ENCODE measurements around the gene SMIM36.
A peak's percentile ranks its signal among the peaks of the same experiment; 100 is the strongest.

SMIM36 gene

DNA sequence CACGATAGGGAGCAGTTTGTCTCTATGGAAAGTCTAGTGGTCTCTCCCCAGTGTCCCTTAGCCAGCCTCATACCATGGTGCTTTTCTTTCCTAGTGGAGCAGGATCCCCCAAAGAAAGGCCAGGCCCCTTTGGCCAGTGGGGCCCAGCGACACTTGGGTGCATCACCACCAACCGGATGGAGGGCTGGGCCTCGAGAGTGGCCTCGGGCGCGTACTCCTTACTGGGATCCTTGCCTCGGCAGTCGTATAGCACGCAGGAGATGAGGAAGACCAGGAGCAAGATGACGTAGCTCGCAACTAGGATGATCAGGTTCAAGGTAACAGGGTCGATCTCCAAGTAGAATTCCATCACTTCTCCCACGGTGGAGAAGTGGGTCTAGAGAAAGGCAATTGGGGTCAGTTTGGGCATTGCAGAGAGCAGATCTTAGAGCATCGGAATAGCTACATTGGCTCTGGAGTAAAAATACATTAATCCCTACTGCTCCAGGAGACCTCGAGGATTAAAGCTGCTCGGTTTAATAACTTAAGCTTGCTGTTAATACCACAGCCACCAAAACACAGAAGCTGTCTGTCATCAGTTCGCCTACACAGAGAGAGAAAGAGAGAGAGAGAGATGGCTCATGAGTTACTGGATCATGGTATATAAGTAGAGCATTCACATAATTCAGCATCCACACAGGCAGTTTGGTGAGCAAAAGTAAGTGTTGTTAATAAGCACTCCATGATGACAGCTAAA, at the start of gene SMIM36:
SMIM36 (minus strand) TSS at position 467 of the 736 bp plus-strand sequence.
- H3K36me3 ChIP-seq (ENCODE audit: control insufficient read depth, insufficient read depth, low read length): no peaks in the 10 kb centered on the region
- no peak within 1 kb of the TSS for H3K27ac ChIP-seq (ENCODE audit: low read depth, low read length)
- no peaks in the 10 kb centered on the region for H3K27me3 ChIP-seq (ENCODE audit: control insufficient read depth, insufficient read depth, low read length)
- H3K4me1 ChIP-seq (ENCODE audit: control insufficient read depth, insufficient read depth, low read length): no peaks in the 10 kb centered on the region
- H3K4me3 ChIP-seq (ENCODE audit: low read length): no peak within 1 kb of the TSS
- no peak within 1 kb of the TSS for H3K9ac ChIP-seq (ENCODE audit: low read length)

DNA sequence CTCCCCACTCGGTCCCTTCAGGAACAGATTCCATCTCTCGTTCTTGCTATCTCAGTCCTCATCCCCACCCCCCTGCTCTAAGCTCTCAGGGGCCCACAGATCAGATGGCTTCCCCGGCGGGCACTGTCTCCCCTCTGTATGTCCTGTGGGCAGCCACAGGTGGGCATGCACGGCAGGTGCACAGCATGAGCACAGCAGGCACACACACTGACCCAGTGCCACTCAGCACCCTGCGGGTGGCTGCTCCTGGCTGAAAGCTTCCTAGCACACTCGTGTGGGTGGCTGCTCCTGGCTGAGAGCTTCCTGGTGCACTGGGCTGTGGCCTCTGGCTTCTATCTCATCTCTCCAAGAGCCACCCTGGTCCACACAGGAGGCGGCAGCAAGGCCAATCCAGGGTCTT, 44.5 kb upstream of the SMIM36 start:
- H3K9ac ChIP-seq (ENCODE audit: low read length): no peak overlapping the region
- H3K36me3 ChIP-seq (ENCODE audit: control insufficient read depth, insufficient read depth, low read length): no peaks in the 10 kb centered on the region
- no peaks in the 10 kb centered on the region for H3K4me1 ChIP-seq (ENCODE audit: control insufficient read depth, insufficient read depth, low read length)
- no peaks in the 10 kb centered on the region for H3K27me3 ChIP-seq (ENCODE audit: control insufficient read depth, insufficient read depth, low read length)
- H3K27ac ChIP-seq (ENCODE audit: low read depth, low read length): no peak overlapping the region
- H3K4me3 ChIP-seq (ENCODE audit: low read length): no peak overlapping the region

DNA sequence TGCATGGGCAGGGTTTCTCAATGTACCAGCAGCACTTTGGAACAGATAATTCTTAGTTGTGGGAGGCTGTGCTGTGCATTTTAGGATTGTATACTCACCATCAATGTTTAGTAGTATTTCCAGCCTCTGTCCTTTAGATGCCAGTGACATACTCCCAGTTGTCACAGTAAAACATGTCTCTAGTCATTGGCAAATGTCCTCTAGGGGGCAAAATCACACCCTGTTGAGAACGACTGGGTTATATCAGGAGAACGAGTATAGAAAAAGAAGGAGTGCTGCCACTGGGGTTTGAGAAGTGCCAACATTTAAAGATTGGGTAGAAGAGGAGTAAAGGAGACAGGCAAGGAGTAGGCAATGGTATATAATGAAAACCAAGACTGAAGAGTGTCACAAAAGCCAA, 37.9 kb upstream of the SMIM36 start:
- Histone ChIP-seq H3K27me3 (ENCODE audit: control insufficient read depth, insufficient read depth, low read length) (no peaks in the 10 kb centered on the region), H3K4me3 (ENCODE audit: low read length) (no peak overlapping the region), H3K27ac (ENCODE audit: low read depth, low read length) (no peak overlapping the region), H3K36me3 (ENCODE audit: control insufficient read depth, insufficient read depth, low read length) (no peaks in the 10 kb centered on the region), H3K9ac (ENCODE audit: low read length) (no peak overlapping the region), H3K4me1 (ENCODE audit: control insufficient read depth, insufficient read depth, low read length) (no peaks in the 10 kb centered on the region)

DNA sequence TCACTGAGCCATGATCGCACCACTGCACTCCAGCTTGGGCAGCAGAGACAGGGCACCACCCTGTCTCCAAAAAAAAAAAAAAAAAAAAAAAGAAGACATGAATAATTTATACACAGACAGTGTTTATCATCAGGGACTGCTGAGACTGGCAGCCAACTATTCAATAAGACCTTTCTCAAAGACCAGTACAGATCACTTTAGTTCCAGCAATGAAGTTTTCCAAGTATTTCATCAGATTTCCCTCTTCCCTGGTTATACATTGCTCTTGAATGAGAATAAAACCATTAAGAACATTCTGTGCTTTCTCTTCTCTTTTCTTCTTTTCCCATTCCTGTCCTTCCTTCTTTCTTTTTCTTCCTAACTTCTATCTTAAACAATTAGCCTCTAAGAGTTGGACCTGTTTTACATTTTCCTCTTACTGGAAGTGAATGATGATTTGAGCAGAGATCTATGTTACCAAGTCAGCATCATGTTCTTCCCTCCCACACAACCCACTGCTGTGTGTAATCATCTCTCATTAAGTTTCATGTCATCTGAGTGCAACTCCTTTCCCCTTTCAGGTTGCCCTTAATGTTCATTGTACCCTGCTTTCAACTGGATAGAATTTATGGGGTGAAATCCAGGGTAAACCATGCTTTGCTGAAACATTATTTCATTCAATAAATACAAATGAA, 35.9 kb upstream of the SMIM36 start:
- Histone ChIP-seq H3K4me1 (ENCODE audit: control insufficient read depth, insufficient read depth, low read length) (no peaks in the 10 kb centered on the region), H3K9ac (ENCODE audit: low read length) (no peak overlapping the region), H3K36me3 (ENCODE audit: control insufficient read depth, insufficient read depth, low read length) (no peaks in the 10 kb centered on the region), H3K27me3 (ENCODE audit: control insufficient read depth, insufficient read depth, low read length) (no peaks in the 10 kb centered on the region), H3K4me3 (ENCODE audit: low read length) (no peak overlapping the region), H3K27ac (ENCODE audit: low read depth, low read length) (peak overlapping the region; percentile 9)

DNA sequence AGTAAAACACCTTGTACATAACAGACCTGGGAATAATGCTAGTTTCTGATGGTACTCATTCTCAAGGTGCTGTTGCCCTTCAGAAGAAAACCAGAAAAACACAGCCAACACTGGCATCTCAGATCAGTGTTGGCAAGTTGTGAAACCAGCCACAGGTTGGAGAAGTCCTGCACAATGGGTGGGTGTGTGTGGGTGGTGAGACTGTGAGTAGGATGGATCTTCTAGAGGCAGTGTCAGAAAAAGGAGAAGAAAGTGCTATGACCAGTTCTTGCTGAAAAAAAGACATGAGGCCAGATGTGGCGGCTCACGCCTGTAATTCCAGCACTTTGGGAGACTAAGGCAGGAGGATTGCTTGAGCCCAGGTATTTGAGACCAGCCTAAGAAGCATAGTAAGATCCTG, 35.2 kb upstream of the SMIM36 start:
- no peak overlapping the region for H3K4me3 ChIP-seq (ENCODE audit: low read length)
- H3K4me1 ChIP-seq (ENCODE audit: control insufficient read depth, insufficient read depth, low read length): no peaks in the 10 kb centered on the region
- H3K9ac ChIP-seq (ENCODE audit: low read length): no peak overlapping the region
- H3K27ac ChIP-seq (ENCODE audit: low read depth, low read length): no peak overlapping the region
- no peaks in the 10 kb centered on the region for H3K27me3 ChIP-seq (ENCODE audit: control insufficient read depth, insufficient read depth, low read length)
- no peaks in the 10 kb centered on the region for H3K36me3 ChIP-seq (ENCODE audit: control insufficient read depth, insufficient read depth, low read length)

DNA sequence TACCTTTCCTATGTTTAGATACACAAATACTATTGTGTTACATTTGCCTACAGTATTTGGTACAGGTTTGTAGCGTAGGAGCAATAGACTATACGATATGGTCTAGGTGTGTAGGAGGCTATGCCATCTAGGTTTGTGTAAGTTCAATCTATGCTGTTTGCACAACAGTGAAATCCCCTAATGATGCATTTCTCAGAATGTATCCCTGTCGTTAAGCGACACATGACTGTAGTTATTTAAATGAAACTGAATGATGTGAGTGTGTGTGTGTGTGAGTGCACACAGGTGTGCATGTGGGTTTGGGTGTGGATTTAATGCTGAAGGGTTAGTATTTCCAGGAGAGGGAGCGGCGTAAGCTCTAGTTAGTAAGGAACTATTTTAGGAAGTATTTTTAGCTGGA, 34.6 kb upstream of the SMIM36 start:
- Histone ChIP-seq H3K36me3 (ENCODE audit: control insufficient read depth, insufficient read depth, low read length) (no peaks in the 10 kb centered on the region), H3K9ac (ENCODE audit: low read length) (no peak overlapping the region), H3K4me3 (ENCODE audit: low read length) (no peak overlapping the region), H3K27ac (ENCODE audit: low read depth, low read length) (no peak overlapping the region), H3K4me1 (ENCODE audit: control insufficient read depth, insufficient read depth, low read length) (no peaks in the 10 kb centered on the region), H3K27me3 (ENCODE audit: control insufficient read depth, insufficient read depth, low read length) (no peaks in the 10 kb centered on the region)

DNA sequence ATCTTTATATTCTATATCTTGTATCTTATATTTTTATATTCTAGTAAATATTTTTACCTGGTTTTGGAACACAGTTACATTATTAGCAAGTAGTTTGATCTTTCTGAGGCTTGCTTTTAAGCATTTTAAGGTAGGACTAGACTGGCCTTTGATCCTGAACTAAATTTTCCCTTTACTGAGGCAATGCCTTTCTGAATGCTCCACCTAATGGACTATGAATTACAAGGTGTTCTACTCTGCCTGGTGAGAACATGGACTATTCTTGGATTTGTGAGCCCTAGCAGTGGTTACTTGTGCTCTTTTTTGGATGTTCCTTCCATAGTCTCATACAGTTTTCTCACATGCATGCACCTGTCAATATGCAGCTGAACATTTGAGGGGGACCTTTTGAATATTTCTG, 32.5 kb upstream of the SMIM36 start:
- Histone ChIP-seq H3K36me3 (ENCODE audit: control insufficient read depth, insufficient read depth, low read length) (no peaks in the 10 kb centered on the region), H3K27me3 (ENCODE audit: control insufficient read depth, insufficient read depth, low read length) (no peaks in the 10 kb centered on the region), H3K4me1 (ENCODE audit: control insufficient read depth, insufficient read depth, low read length) (no peaks in the 10 kb centered on the region), H3K9ac (ENCODE audit: low read length) (no peak overlapping the region), H3K27ac (ENCODE audit: low read depth, low read length) (no peak overlapping the region), H3K4me3 (ENCODE audit: low read length) (no peak overlapping the region)

DNA sequence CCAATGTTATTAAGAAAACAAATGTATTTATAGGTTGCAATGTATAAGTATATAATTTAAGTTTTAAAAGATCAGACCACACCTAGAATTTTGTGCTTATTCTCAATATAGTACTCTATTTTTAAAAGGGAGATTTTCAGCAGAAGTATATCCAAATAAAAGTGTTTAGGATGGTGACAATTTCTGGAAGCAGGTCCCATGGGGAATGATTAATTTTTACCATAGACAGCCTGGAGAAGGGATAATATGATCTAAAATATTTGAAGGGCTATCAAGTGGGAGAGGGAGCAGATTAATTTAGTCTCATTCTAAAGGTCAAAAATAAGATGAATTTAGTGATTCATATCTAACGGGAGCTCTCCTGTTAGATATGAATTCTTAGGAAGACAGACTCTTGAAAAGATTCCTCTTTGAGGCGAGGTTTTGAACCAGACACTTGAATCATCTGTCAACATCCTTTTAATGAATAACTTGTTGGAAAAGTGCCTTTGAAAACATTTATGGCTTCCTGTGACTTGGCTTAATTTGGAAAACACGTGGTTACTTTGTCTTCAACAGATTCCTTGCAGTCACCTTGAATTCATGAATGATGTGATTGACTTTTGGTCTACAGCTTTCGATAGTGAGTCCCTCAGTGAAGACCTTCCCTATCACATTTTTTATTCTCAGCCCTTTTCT, 29.3 kb upstream of the SMIM36 start:
- Histone ChIP-seq H3K27me3 (ENCODE audit: control insufficient read depth, insufficient read depth, low read length) (no peaks in the 10 kb centered on the region), H3K4me3 (ENCODE audit: low read length) (no peak overlapping the region), H3K36me3 (ENCODE audit: control insufficient read depth, insufficient read depth, low read length) (no peaks in the 10 kb centered on the region), H3K27ac (ENCODE audit: low read depth, low read length) (no peak overlapping the region), H3K9ac (ENCODE audit: low read length) (no peak overlapping the region), H3K4me1 (ENCODE audit: control insufficient read depth, insufficient read depth, low read length) (no peaks in the 10 kb centered on the region)

DNA sequence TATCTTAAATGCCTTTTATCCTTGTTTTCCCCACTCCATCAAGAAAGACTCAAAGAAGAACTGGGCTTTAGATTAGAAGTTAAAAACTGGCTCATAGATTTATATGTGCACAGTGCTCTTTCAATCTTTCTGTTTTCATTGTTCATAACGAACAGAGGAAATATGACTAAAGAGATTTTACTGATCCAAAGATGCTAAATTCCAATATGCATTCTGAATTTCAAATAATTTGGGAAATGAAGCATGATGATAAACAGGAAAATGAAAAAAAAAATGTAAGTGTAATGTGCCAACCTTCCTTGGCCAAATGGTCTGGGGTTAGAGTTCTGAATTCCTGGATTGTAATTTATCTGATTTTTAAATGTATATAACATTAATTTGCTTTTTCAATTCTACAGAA, 25.0 kb upstream of the SMIM36 start:
- H3K4me1 ChIP-seq (ENCODE audit: control insufficient read depth, insufficient read depth, low read length): no peaks in the 10 kb centered on the region
- no peak overlapping the region for H3K4me3 ChIP-seq (ENCODE audit: low read length)
- H3K27ac ChIP-seq (ENCODE audit: low read depth, low read length): no peak overlapping the region
- H3K27me3 ChIP-seq (ENCODE audit: control insufficient read depth, insufficient read depth, low read length): no peaks in the 10 kb centered on the region
- H3K9ac ChIP-seq (ENCODE audit: low read length): no peak overlapping the region
- no peaks in the 10 kb centered on the region for H3K36me3 ChIP-seq (ENCODE audit: control insufficient read depth, insufficient read depth, low read length)

DNA sequence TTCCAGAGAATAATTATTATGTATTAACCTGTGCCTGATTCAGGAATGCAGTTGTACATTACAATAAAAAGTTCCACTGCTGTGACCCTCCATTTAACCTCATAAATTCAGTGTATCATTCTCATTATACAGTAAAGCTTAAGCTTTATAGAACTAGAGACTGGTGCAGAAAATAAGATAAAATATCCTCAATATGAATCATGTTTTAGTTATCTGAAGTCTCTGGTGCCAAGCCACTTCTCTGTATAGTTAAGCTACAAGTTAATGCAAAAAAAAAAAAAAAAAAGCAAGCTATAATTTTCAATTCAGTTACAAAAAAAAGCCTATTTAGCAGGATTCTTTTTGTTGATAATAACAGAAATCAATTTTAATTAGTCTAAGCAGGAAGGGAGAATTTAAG, 22.4 kb upstream of the SMIM36 start:
- Histone ChIP-seq H3K4me3 (ENCODE audit: low read length) (no peak overlapping the region), H3K9ac (ENCODE audit: low read length) (no peak overlapping the region), H3K36me3 (ENCODE audit: control insufficient read depth, insufficient read depth, low read length) (no peaks in the 10 kb centered on the region), H3K27ac (ENCODE audit: low read depth, low read length) (no peak overlapping the region), H3K4me1 (ENCODE audit: control insufficient read depth, insufficient read depth, low read length) (no peaks in the 10 kb centered on the region), H3K27me3 (ENCODE audit: control insufficient read depth, insufficient read depth, low read length) (no peaks in the 10 kb centered on the region)

DNA sequence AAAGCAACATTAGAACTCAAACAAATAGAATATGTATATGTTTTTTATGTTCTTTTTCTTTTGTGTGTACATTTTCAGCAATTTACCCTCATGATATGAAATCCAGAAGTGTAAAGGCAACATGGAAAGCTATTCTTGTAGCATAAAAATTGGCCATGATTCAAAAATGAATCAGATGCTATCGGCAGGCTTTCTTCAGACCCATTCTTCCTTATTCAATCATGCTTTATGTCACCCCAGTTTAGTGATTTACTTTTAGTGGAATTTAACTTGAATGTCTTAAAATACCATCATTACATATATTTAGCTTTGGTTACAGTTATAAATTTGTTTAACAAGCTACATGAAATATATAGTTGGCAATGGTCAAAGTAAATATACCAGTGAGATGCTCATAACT, 21.4 kb upstream of the SMIM36 start:
- Histone ChIP-seq H3K4me1 (ENCODE audit: control insufficient read depth, insufficient read depth, low read length) (no peaks in the 10 kb centered on the region), H3K9ac (ENCODE audit: low read length) (no peak overlapping the region), H3K36me3 (ENCODE audit: control insufficient read depth, insufficient read depth, low read length) (no peaks in the 10 kb centered on the region), H3K4me3 (ENCODE audit: low read length) (no peak overlapping the region), H3K27ac (ENCODE audit: low read depth, low read length) (no peak overlapping the region), H3K27me3 (ENCODE audit: control insufficient read depth, insufficient read depth, low read length) (no peaks in the 10 kb centered on the region)

DNA sequence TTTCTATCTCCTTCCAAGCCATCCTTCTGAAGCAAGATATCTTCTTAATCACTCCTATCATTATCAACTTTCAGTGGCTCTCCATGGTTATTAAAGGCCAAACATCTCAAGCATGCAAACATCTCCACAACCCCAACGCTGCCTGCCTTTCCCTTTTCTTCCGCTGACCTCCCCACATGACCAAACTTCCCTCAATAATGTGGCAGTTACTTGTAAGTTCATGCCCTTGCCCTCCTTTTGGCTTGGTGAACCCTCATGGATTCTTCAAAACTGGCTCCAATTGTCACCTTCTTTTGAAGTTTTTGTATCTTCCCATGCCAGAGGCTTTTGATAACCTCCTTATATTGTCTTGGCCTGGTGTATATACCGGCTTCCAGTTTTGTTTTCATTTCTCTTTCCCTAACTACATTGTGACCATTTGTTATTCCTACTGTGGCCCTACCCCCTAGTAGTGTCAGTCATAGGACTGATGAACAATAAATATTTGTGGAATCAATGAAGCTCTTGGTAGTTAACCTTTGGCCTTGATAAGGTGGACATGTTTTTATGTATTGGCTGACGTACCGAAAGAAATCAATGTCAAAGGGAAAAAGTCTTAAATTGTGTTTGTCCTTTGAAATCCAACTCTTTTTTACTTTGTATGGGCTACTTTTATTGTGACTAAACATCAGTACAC, 19.9 kb upstream of the SMIM36 start:
- Histone ChIP-seq H3K27me3 (ENCODE audit: control insufficient read depth, insufficient read depth, low read length) (no peaks in the 10 kb centered on the region), H3K4me3 (ENCODE audit: low read length) (no peak overlapping the region), H3K4me1 (ENCODE audit: control insufficient read depth, insufficient read depth, low read length) (no peaks in the 10 kb centered on the region), H3K9ac (ENCODE audit: low read length) (no peak overlapping the region), H3K36me3 (ENCODE audit: control insufficient read depth, insufficient read depth, low read length) (no peaks in the 10 kb centered on the region), H3K27ac (ENCODE audit: low read depth, low read length) (no peak overlapping the region)
